ENCODE data around the gene NKTR. TPM values are rescaled to one million over a fixed set of nuclear protein-coding genes. Genes with fewer than 3 reads are reported as not detected.

Gene NKTR
- total RNA-seq, 1 donor from 2014 or later: 50.0 TPM

DNA sequence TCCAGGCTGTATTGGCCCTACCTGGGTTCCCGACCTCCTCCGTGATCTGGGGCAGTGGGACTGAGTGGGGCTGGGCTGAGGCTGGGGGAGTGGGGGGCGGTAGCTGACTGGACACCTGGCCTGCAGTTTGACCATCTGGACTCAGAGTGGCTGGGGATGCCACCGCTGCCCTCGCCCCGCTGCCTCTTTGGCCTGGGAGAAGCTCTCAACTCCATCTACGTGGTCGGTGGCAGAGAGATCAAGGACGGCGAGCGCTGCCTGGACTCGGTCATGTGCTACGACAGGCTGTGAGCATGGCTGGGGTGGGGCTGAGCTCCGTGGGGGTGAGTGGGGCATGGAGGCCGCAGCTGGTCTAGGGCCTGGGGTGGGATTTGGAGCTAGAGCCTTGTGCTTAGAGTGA, 87.5 kb downstream of the NKTR start:
- Mint-ChIP-seq H3K36me3 (ENCODE audit: low read depth) (no peaks in the 10 kb centered on the region), H3K4me1 (ENCODE audit: low read depth) (peaks cover 18% of the 10 kb centered on the region), H3K27me3 (ENCODE audit: low read depth) (peaks cover 23% of the 10 kb centered on the region), H3K4me3 (ENCODE audit: unreplicated experiment) (no peak overlapping the region), H3K27ac (ENCODE audit: unreplicated experiment) (no peak overlapping the region), H3K9me3 (ENCODE audit: low read depth) (no peaks in the 10 kb centered on the region)
- peak; percentile 82 for DNase-seq (ENCODE audit: low spot score)
- TF ChIP-seq, protein P1, sequence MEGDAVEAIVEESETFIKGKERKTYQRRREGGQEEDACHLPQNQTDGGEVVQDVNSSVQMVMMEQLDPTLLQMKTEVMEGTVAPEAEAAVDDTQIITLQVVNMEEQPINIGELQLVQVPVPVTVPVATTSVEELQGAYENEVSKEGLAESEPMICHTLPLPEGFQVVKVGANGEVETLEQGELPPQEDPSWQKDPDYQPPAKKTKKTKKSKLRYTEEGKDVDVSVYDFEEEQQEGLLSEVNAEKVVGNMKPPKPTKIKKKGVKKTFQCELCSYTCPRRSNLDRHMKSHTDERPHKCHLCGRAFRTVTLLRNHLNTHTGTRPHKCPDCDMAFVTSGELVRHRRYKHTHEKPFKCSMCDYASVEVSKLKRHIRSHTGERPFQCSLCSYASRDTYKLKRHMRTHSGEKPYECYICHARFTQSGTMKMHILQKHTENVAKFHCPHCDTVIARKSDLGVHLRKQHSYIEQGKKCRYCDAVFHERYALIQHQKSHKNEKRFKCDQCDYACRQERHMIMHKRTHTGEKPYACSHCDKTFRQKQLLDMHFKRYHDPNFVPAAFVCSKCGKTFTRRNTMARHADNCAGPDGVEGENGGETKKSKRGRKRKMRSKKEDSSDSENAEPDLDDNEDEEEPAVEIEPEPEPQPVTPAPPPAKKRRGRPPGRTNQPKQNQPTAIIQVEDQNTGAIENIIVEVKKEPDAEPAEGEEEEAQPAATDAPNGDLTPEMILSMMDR (IDR thresholded peaks at IDR 0.05): no peak

DNA sequence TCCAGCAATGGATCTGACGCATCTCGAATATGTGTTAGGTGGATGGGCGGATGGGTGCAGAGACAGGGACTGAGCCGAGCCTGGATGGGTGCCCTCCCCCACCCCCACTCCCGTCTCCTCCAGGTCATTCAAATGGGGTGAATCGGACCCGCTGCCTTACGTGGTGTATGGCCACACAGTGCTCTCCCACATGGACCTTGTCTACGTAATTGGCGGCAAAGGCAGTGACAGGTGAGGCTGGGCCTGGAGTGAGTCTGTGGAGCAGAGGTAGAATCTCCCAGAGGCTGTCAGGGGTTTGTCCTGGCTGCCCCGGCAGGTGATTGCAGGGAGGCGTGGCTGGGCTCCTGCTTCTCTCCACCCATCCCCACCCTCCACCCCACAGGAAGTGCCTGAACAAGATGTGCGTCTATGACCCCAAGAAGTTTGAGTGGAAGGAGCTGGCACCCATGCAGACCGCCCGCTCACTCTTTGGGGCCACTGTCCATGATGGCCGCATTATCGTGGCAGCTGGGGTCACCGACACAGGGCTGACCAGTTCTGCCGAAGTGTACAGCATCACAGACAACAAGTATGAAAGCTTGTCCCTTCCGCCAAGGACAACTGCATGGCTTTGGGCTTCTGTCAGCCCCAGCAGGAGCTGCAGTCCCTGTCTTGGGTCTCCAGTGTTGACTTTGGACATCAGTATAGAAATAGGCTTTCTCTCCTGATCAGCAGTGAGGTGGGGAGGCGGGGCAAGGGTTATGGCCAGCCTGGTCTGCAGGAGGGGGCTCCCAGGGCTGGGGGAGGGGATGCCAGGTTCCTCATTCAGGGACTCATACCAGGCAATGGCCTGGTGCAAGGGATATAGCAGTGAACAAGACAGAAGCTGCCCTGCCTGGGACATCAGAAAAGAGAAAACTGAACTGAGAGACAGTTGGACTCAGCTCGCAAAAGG, 88.3 kb downstream of the NKTR start:
- H3K4me1 Mint-ChIP-seq (ENCODE audit: low read depth): peaks cover 12% of the 10 kb centered on the region
- peaks cover 23% of the 10 kb centered on the region for H3K27me3 Mint-ChIP-seq (ENCODE audit: low read depth)
- DNase-seq (ENCODE audit: low spot score): peak; percentile 55
- TF ChIP-seq, protein P1 (IDR thresholded peaks at IDR 0.05): no peak
- no peaks in the 10 kb centered on the region for H3K9me3 Mint-ChIP-seq (ENCODE audit: low read depth)
- H3K27ac Mint-ChIP-seq (ENCODE audit: unreplicated experiment): no peak overlapping the region
- no peaks in the 10 kb centered on the region for H3K36me3 Mint-ChIP-seq (ENCODE audit: low read depth)
- no peak overlapping the region for H3K4me3 Mint-ChIP-seq (ENCODE audit: unreplicated experiment)

GRCh38 chr3:42689421-42690014, 89.0 kb downstream of the NKTR start:
- H3K27me3 Mint-ChIP-seq (ENCODE audit: low read depth): peaks cover 23% of the 10 kb centered on the region
- H3K9me3 Mint-ChIP-seq (ENCODE audit: low read depth): no peaks in the 10 kb centered on the region

DNA sequence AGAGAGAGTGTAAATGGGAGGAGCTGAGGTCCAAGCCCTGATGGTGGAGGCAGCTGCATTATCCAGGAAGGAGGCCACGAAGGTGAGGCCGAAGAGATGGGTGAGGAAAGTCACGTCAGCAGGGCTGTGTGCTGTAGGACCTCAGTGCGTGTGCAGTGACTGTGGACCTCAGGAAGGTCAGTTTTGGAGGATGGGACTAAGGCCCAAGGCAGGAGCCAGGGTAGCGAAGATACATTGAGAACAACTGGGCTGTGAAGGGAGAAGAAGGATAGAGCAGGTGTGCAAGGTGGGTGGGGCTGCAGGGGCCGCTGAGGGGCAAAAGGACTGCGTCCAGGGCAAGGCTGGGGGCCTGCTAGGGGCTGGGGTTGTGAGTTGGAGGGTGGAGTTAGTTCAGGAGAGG, 89.7 kb downstream of the NKTR start:
- H3K27me3 Mint-ChIP-seq (ENCODE audit: low read depth): peaks cover 23% of the 10 kb centered on the region
- peak; percentile 58 for DNase-seq (ENCODE audit: low spot score)
- H3K4me1 Mint-ChIP-seq (ENCODE audit: low read depth): no peaks in the 10 kb centered on the region
- no peak overlapping the region for H3K4me3 Mint-ChIP-seq (ENCODE audit: unreplicated experiment)
- H3K9me3 Mint-ChIP-seq (ENCODE audit: low read depth): no peaks in the 10 kb centered on the region
- TF ChIP-seq, protein P1 (IDR thresholded peaks at IDR 0.05): no peak
- no peaks in the 10 kb centered on the region for H3K36me3 Mint-ChIP-seq (ENCODE audit: low read depth)
- H3K27ac Mint-ChIP-seq (ENCODE audit: unreplicated experiment): no peak overlapping the region

More at GRCh38 chr3:42689421-42690014, 89.0 kb downstream of the NKTR start:
- TF ChIP-seq, protein P1 (IDR thresholded peaks at IDR 0.05): no peak
- Mint-ChIP-seq H3K4me1 (ENCODE audit: low read depth) (peaks cover 5% of the 10 kb centered on the region), H3K4me3 (ENCODE audit: unreplicated experiment) (no peak overlapping the region), H3K36me3 (ENCODE audit: low read depth) (no peaks in the 10 kb centered on the region), H3K27ac (ENCODE audit: unreplicated experiment) (no peak overlapping the region)
- DNase-seq (ENCODE audit: low spot score): peak; percentile 51
